ENCODE results near the gene FAM83C. TPM values are rescaled to one million over a fixed set of nuclear protein-coding genes. Genes with fewer than 3 reads are reported as not detected.
A peak's percentile ranks its signal among the peaks of the same experiment; 100 is the strongest.

The FAM83C gene
- total RNA-seq, 1 experiment from 2014 or later, result not detected

DNA sequence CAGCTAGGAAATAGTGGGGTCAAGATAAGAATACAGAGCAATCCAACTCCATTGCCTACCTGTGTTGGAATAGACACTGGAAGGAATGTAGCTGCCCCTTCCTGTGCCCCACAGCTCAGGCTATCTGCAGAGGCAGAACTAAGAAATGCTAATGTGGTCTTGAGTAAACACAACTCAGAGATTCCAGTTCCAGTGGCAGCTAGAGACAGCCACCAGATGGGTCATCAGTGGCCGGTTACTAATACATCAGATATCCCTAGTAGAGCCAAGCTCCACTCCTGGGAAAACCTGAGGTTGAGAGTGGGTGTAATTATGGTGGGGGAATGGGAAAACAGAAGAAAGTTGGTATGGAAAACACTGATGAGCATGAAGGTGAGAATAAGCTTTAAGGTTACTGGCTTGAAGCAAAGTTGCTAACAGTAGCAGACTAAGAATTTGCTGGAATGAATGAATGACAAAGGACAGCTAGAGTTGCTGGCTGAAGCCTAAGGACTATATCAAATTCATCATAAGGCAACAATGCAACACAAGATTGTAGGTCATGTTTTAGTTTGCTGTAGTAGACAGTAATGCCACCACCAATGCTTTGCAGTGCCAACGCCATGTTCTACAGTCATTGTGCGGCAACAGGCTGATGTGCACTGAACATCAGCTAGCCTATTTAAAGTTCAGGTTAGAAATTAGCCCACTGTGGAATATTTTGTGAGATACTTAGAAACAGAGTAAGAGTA lies 28.3 kb upstream of the FAM83C start:
- Mint-ChIP-seq H3K36me3 (ENCODE audit: insufficient read depth, unreplicated experiment) (peaks cover 14% of the 10 kb centered on the region), H3K27ac (ENCODE audit: low read depth, unreplicated experiment) (peak overlapping the region; percentile 87), H3K27me3 (ENCODE audit: insufficient read depth, unreplicated experiment) (no peaks in the 10 kb centered on the region), H3K9me3 (ENCODE audit: unreplicated experiment) (no peaks in the 10 kb centered on the region), H3K4me3 (ENCODE audit: unreplicated experiment) (no peak overlapping the region), H3K4me1 (ENCODE audit: insufficient read depth, unreplicated experiment) (peaks cover 37% of the 10 kb centered on the region)
- intact Hi-C loops (cut with micrococcal nuclease), result no loop called here
- TF ChIP-seq, protein P1, sequence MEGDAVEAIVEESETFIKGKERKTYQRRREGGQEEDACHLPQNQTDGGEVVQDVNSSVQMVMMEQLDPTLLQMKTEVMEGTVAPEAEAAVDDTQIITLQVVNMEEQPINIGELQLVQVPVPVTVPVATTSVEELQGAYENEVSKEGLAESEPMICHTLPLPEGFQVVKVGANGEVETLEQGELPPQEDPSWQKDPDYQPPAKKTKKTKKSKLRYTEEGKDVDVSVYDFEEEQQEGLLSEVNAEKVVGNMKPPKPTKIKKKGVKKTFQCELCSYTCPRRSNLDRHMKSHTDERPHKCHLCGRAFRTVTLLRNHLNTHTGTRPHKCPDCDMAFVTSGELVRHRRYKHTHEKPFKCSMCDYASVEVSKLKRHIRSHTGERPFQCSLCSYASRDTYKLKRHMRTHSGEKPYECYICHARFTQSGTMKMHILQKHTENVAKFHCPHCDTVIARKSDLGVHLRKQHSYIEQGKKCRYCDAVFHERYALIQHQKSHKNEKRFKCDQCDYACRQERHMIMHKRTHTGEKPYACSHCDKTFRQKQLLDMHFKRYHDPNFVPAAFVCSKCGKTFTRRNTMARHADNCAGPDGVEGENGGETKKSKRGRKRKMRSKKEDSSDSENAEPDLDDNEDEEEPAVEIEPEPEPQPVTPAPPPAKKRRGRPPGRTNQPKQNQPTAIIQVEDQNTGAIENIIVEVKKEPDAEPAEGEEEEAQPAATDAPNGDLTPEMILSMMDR (IDR thresholded peaks at IDR 0.05; ENCODE audit: unreplicated experiment), result no peak
- no TSS peak for BruUV-seq (replicated peaks)
- CTCF ChIA-PET, result interaction anchor here (0.5 to 8.3 kb wide), 9 partner anchors 10 to 222 kb away, joined by 3 to 163 read pairs (median 4); partner anchors contain the start of gene UQCC1
- peak; percentile 44 for DNase-seq (ENCODE audit: unreplicated experiment)
- POLR2A ChIA-PET, result interaction anchor here (0.6 to 12.9 kb wide), 7 partner anchors 12 to 134 kb away, joined by 3 to 468 read pairs (median 15); partner anchors contain the start of gene EIF6

DNA sequence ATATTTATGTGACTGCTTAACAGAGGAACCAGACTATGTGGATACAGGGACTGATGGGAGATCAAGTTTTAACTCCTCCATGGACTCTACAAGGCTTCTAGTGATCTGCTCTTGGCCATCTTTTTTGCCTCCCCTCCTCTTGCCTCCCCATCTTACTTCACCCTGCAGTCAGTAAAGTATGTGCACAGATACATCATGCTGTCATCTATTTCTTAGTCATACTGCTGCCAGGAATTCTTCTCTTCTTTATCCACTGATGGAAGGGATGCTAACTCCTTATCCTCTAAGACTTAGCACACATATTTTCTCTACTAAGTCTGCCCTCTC lies 27.6 kb upstream of the FAM83C start:
- CTCF ChIA-PET, result interaction anchor here (0.9 to 8.3 kb wide), 5 partner anchors 11 to 120 kb away, joined by 3 to 163 read pairs (median 4); partner anchors contain the start of gene UQCC1
- H3K4me1 Mint-ChIP-seq (ENCODE audit: insufficient read depth, unreplicated experiment), result peaks cover 42% of the 10 kb centered on the region
- intact Hi-C loops (cut with micrococcal nuclease), result no loop called here
- no TSS peak for BruUV-seq (replicated peaks)
- peak overlapping the region; percentile 87 for H3K27ac Mint-ChIP-seq (ENCODE audit: low read depth, unreplicated experiment)
- H3K9me3 Mint-ChIP-seq (ENCODE audit: unreplicated experiment), result no peaks in the 10 kb centered on the region
- no peak overlapping the region for H3K4me3 Mint-ChIP-seq (ENCODE audit: unreplicated experiment)
- POLR2A ChIA-PET, result interaction anchor here (1.0 to 12.9 kb wide), 8 partner anchors 13 to 135 kb away, joined by 3 to 468 read pairs (median 18); partner anchors contain the start of gene EIF6
- H3K27me3 Mint-ChIP-seq (ENCODE audit: insufficient read depth, unreplicated experiment), result no peaks in the 10 kb centered on the region
- peak; percentile 34 for DNase-seq (ENCODE audit: unreplicated experiment)
- peaks cover 19% of the 10 kb centered on the region for H3K36me3 Mint-ChIP-seq (ENCODE audit: insufficient read depth, unreplicated experiment)
- TF ChIP-seq, protein P1 (IDR thresholded peaks at IDR 0.05; ENCODE audit: unreplicated experiment), result no peak

GRCh38 chr20:35319192-35319870 lies 27.1 kb upstream of the FAM83C start:
- TF ChIP-seq, protein P1 (IDR thresholded peaks at IDR 0.05; ENCODE audit: unreplicated experiment), result no peak
- no TSS peak for BruUV-seq (replicated peaks)
- Mint-ChIP-seq H3K4me3 (ENCODE audit: unreplicated experiment) (no peak overlapping the region), H3K36me3 (ENCODE audit: insufficient read depth, unreplicated experiment) (peaks cover 19% of the 10 kb centered on the region), H3K9me3 (ENCODE audit: unreplicated experiment) (no peaks in the 10 kb centered on the region), H3K27me3 (ENCODE audit: insufficient read depth, unreplicated experiment) (no peaks in the 10 kb centered on the region), H3K27ac (ENCODE audit: low read depth, unreplicated experiment) (peak overlapping the region; percentile 87), H3K4me1 (ENCODE audit: insufficient read depth, unreplicated experiment) (peaks cover 47% of the 10 kb centered on the region)
- intact Hi-C loops (cut with micrococcal nuclease), result no loop called here
- DNase-seq (ENCODE audit: unreplicated experiment), result no peak
- CTCF ChIA-PET, result interaction anchor here (1.1 to 8.3 kb wide), 3 partner anchors 12 to 15 kb away, joined by 4 to 163 read pairs (median 45); no protein-coding TSS in a partner anchor
- POLR2A ChIA-PET, result interaction anchor here (1.0 to 12.9 kb wide), 10 partner anchors 8 to 69 kb away, joined by 4 to 468 read pairs (median 14); partner anchors contain the start of gene EIF6
